ENCODE data around the gene EPS8L3. TPM values are rescaled to one million over a fixed set of nuclear protein-coding genes. Genes with fewer than 3 reads are reported as not detected.
A peak's percentile ranks its signal among the peaks of the same experiment; 100 is the strongest.

The EPS8L3 gene
- total and polyA plus RNA-seq, 9 of the 15 experiments (the other 6 are each of a cell fraction or from before 2014, with no cell fraction given), result 0.09 to 0.42 (median 0.14) TPM; not detected in 5

GRCh38 chr1:109787211-109787844 lies 23.6 kb upstream of the EPS8L3 start:
- H3K27ac ChIP-seq (ENCODE audit: extremely low read depth, low read depth, low read length), result no peak overlapping the region
- H3K9me1 ChIP-seq (ENCODE audit: control insufficient read depth, insufficient read depth, low read length), result no peaks in the 10 kb centered on the region
- peaks cover 40 to 47% of the 10 kb centered on the region in 2 experiments for H3K4me1 ChIP-seq (replicated peaks in 1 of 2; ENCODE audit: control insufficient read depth in 2 of 2, insufficient read depth in 2 of 2, low read length in 2 of 2)
- H3K9ac ChIP-seq (ENCODE audit: insufficient read depth in 1 of 2, low read depth in 2 of 2, low read length in 2 of 2), result no peak overlapping the region
- H3K79me2 ChIP-seq (ENCODE audit: control insufficient read depth, insufficient read depth, low read length), result no peaks in the 10 kb centered on the region
- no peak for ATAC-seq
- no peaks in the 10 kb centered on the region for H4K20me1 ChIP-seq (replicated peaks; ENCODE audit: control insufficient read depth, insufficient read depth, low read length)
- FAIRE-seq, result no peak
- in situ Hi-C loops (cut with MboI) (no loop called here), intact Hi-C loops (cut with micrococcal nuclease) (no loop called here)
- H2AFZ ChIP-seq (ENCODE audit: low read depth, low read length), result no peak overlapping the region
- no peaks in the 10 kb centered on the region for H3K36me3 ChIP-seq (ENCODE audit: control insufficient read depth, insufficient read depth, low read length)
- H3K9me3 ChIP-seq (replicated peaks; ENCODE audit: control insufficient read depth, insufficient read depth, low read depth, low read length), result no peaks in the 10 kb centered on the region
- no peaks in the 10 kb centered on the region for H3K27me3 ChIP-seq (ENCODE audit: control insufficient read depth in 2 of 2, insufficient read depth in 2 of 2, low read length in 2 of 2)
- 77% methylated on average over 9 of the region's 9 CpGs for WGBS (ENCODE audit: insufficient coverage, low coverage, missing lambda C conversion rate)
- H3K4me3 ChIP-seq, result no peak overlapping the region
- DNase-seq (ENCODE audit: extremely low read depth in 1 of 4, low spot score in 3 of 4), result no peak
- H3K4me2 ChIP-seq (ENCODE audit: insufficient read depth, low read length), result no peak overlapping the region
- CTCF ChIA-PET (ENCODE audit: low intra/inter-chr PET ratio), result no interaction called here
- BruUV-seq (replicated peaks), result no TSS peak
- POLR2A ChIA-PET, result interaction anchor here (0.7 to 1.8 kb wide), 5 partner anchors 189 to 263 kb away, joined by 3 to 6 read pairs (median 3); partner anchors contain the start of gene GNAI3
- TF ChIP-seq ZNF445 (CRISPR knock-in tag; IDR thresholded peaks at IDR 0.05; ENCODE audit: low read depth), result no peak
- TF ChIP-seq CBX3 (IDR thresholded peaks at IDR 0.05; ENCODE audit: borderline replicate concordance in 1 of 2, low read length in 2 of 2), result 0 out of 3 replicates have a peak, but pooled peaks of 1 of the 2 experiments have one; percentile 34
- no peak for TF ChIP-seq POLR2H (tag; IDR thresholded peaks at IDR 0.05; ENCODE audit: low read depth)
- no peak for TF ChIP-seq AFF1 (IDR thresholded peaks at IDR 0.05; ENCODE audit: low read depth in 1 of 2, partially characterized antibody in 2 of 2)
- peak; percentile 79 for TF ChIP-seq ZNF316 (IDR thresholded peaks at IDR 0.05)
- TF ChIP-seq BRCA1 (IDR thresholded peaks at IDR 0.05), result no peak
- TF ChIP-seq BRCA1 (CRISPR knock-in tag; IDR thresholded peaks at IDR 0.05), result 0 out of 2 replicates have a peak, but pooled peaks have one; percentile 63
- TF ChIP-seq SMAD2 (IDR thresholded peaks at IDR 0.05; ENCODE audit: low read depth, low read length), result no peak
- no peak for TF ChIP-seq ZBTB33 (CRISPR knock-in tag; IDR thresholded peaks at IDR 0.05)
- TF ChIP-seq PATZ1 (CRISPR knock-in tag; IDR thresholded peaks at IDR 0.05; ENCODE audit: borderline replicate concordance), result no peak
- TF ChIP-seq ZNF77 (CRISPR knock-in tag; IDR thresholded peaks at IDR 0.05), result no peak
- TF ChIP-seq SRSF1 (IDR thresholded peaks at IDR 0.05; ENCODE audit: low read depth, low read length), result no peak
- no peak for TF ChIP-seq SAFB2 (IDR thresholded peaks at IDR 0.05; ENCODE audit: borderline replicate concordance, low read depth, low read length, severe bottlenecking)
- TF ChIP-seq ARNT (IDR thresholded peaks at IDR 0.05), result no peak
- peak; percentile 66; the same call in 1 of the 2 replicates for TF ChIP-seq TRIM28 (IDR thresholded peaks at IDR 0.05)
